ENCODE measurements around the gene PEX14. TPM values are rescaled to one million over a fixed set of nuclear protein-coding genes. Genes with fewer than 3 reads are reported as not detected.

PEX14 gene
- total RNA-seq, 2 donors from 2014 or later: 24.3 to 26.0 TPM

DNA sequence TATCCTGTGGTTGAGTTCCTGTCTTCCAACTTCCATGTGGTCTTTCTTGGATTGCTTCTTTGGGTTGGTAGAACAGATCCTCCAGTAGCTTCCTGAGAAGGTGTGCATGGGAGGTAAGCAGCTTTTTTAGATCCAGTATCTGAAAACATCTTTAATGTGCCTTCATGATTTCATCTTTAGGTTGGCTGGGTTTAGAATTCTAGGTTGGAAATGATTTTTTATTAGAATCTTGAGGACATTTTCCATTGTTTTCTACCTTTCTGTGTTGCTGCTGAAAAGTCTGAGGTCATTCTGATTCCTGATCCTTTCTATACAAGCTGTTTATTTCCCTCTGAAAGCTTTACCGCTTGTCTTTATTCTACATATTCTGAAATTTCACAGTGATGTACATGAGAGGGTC lies 94.8 kb downstream of the PEX14 start:
- Mint-ChIP-seq H3K4me1 (no peaks in the 10 kb centered on the region), H3K27ac (no peak overlapping the region), H3K9me3 (peaks cover 2% of the 10 kb centered on the region), H3K36me3 (ENCODE audit: low read depth) (peaks cover 2% of the 10 kb centered on the region), H3K4me3 (no peak overlapping the region), H3K27me3 (ENCODE audit: insufficient read depth) (no peaks in the 10 kb centered on the region)
- WGBS, 2 experiments (ENCODE audit: insufficient coverage in 1 of 2, insufficient read length in 1 of 2): 83% methylated on average over 1 of the region's 1 CpG; no CpG with 5 or more reads in 1 of the 2 experiments
- Histone ChIP-seq H3K4me1 (ENCODE audit: control insufficient read depth, insufficient read depth, low read length) (no peaks in the 10 kb centered on the region), H3K4me3 (ENCODE audit: low read length) (no peak overlapping the region), H3K9me3 (ENCODE audit: control insufficient read depth, low read length) (peaks cover 4% of the 10 kb centered on the region), H3K9ac (ENCODE audit: extremely low read depth, low read length, poor library complexity, severe bottlenecking) (no peak overlapping the region), H3K27ac (ENCODE audit: low read depth, low read length) (no peak overlapping the region), H3K27me3 (ENCODE audit: control insufficient read depth, insufficient read depth, low read length, poor library complexity, severe bottlenecking) (no peaks in the 10 kb centered on the region), H3K36me3 (ENCODE audit: control insufficient read depth, insufficient read depth, low read length) (no peaks in the 10 kb centered on the region)
- no peak for DNase-seq
- TF ChIP-seq, protein P1, sequence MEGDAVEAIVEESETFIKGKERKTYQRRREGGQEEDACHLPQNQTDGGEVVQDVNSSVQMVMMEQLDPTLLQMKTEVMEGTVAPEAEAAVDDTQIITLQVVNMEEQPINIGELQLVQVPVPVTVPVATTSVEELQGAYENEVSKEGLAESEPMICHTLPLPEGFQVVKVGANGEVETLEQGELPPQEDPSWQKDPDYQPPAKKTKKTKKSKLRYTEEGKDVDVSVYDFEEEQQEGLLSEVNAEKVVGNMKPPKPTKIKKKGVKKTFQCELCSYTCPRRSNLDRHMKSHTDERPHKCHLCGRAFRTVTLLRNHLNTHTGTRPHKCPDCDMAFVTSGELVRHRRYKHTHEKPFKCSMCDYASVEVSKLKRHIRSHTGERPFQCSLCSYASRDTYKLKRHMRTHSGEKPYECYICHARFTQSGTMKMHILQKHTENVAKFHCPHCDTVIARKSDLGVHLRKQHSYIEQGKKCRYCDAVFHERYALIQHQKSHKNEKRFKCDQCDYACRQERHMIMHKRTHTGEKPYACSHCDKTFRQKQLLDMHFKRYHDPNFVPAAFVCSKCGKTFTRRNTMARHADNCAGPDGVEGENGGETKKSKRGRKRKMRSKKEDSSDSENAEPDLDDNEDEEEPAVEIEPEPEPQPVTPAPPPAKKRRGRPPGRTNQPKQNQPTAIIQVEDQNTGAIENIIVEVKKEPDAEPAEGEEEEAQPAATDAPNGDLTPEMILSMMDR (conservative IDR thresholded peaks at IDR 0.05): no peak

DNA sequence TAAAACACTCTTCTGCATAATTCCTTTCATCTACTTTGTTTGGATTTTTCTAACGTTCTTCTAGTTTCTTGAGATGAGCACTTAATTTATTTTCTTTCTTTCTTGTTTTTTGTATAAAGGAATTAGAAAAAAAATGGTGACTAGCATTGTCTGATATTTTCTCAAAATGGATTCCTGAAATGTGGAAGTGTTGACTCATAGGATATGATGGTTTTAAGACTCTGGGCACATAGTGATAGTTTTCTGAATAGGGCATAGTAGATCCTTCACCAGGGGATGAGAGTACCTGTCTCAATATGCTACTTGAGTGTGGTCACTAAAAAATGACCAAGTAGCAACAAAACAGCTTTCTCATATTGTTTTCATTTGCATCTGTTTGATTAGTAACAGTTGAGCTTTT lies 100.9 kb downstream of the PEX14 start:
- no peaks in the 10 kb centered on the region for H3K4me1 ChIP-seq (ENCODE audit: control insufficient read depth, insufficient read depth, low read length)
- H3K27ac ChIP-seq (ENCODE audit: low read depth, low read length): no peak overlapping the region
- no peak overlapping the region for H3K4me3 Mint-ChIP-seq
- peaks cover 21% of the 10 kb centered on the region for H3K4me1 Mint-ChIP-seq
- peaks cover under 1% of the 10 kb centered on the region for H3K36me3 Mint-ChIP-seq (ENCODE audit: low read depth)
- H3K9me3 ChIP-seq (ENCODE audit: control insufficient read depth, low read length): no peaks in the 10 kb centered on the region
- no peaks in the 10 kb centered on the region for H3K27me3 ChIP-seq (ENCODE audit: control insufficient read depth, insufficient read depth, low read length, poor library complexity, severe bottlenecking)
- no peaks in the 10 kb centered on the region for H3K36me3 ChIP-seq (ENCODE audit: control insufficient read depth, insufficient read depth, low read length)
- no peak for DNase-seq
- H3K4me3 ChIP-seq (ENCODE audit: low read length): no peak overlapping the region
- H3K9ac ChIP-seq (ENCODE audit: extremely low read depth, low read length, poor library complexity, severe bottlenecking): no peak overlapping the region
- no peaks in the 10 kb centered on the region for H3K27me3 Mint-ChIP-seq (ENCODE audit: insufficient read depth)
- H3K9me3 Mint-ChIP-seq: peaks cover under 1% of the 10 kb centered on the region
- 83% methylated on average over 1 of the region's 1 CpG for WGBS, 2 experiments (ENCODE audit: insufficient coverage in 1 of 2, insufficient read length in 1 of 2)
- TF ChIP-seq, protein P1 (conservative IDR thresholded peaks at IDR 0.05): no peak
- H3K27ac Mint-ChIP-seq: no peak overlapping the region

DNA sequence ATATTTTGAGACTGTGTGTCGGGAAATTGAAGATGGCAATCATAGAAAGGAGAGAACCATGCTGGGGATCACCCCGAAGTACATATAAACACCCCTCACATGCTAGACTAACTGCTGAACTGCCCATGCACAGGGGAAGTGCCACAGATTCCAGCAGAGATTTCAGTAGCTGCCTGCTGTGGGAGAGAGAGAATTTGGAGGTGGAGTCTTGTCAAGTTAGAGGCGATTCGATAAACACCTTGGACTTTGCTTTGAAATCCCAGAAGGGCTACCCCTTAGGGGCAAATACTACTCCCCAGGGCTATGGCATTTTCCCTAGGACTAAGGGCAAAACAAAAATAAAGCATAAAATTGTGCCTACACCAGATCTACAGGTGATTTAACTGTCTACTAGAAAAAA lies 103.3 kb downstream of the PEX14 start:
- 74% methylated on average over 4 of the region's 4 CpGs; no CpG with 5 or more reads in 1 of the 2 experiments for WGBS, 2 experiments (ENCODE audit: insufficient coverage in 1 of 2, insufficient read length in 1 of 2)
- no peak overlapping the region for H3K4me3 ChIP-seq (ENCODE audit: low read length)
- no peaks in the 10 kb centered on the region for H3K4me1 ChIP-seq (ENCODE audit: control insufficient read depth, insufficient read depth, low read length)
- peak; percentile 58 for DNase-seq
- Mint-ChIP-seq H3K4me3 (no peak overlapping the region), H3K27me3 (ENCODE audit: insufficient read depth) (no peaks in the 10 kb centered on the region), H3K27ac (peak overlapping the region; percentile 80), H3K9me3 (peaks cover 2% of the 10 kb centered on the region), H3K4me1 (peaks cover 21% of the 10 kb centered on the region), H3K36me3 (ENCODE audit: low read depth) (peaks cover 5% of the 10 kb centered on the region)
- TF ChIP-seq, protein P1 (conservative IDR thresholded peaks at IDR 0.05): no peak
- no peak overlapping the region for H3K27ac ChIP-seq (ENCODE audit: low read depth, low read length)
- H3K9me3 ChIP-seq (ENCODE audit: control insufficient read depth, low read length): no peaks in the 10 kb centered on the region
- no peaks in the 10 kb centered on the region for H3K36me3 ChIP-seq (ENCODE audit: control insufficient read depth, insufficient read depth, low read length)
- H3K9ac ChIP-seq (ENCODE audit: extremely low read depth, low read length, poor library complexity, severe bottlenecking): no peak overlapping the region
- no peaks in the 10 kb centered on the region for H3K27me3 ChIP-seq (ENCODE audit: control insufficient read depth, insufficient read depth, low read length, poor library complexity, severe bottlenecking)

Measured in endodermal cell (in vitro differentiated cells).